ENCODE measurements around the gene BCL11A. TPM values are rescaled to one million over a fixed set of nuclear protein-coding genes. Genes with fewer than 3 reads are reported as not detected.

The BCL11A gene
- total and polyA plus RNA-seq, 2 experiments from 2014 or later, result 57.5 to 77.6 TPM

GRCh38 chr2:60470340-60470739 lies 83.1 kb downstream of the BCL11A start:
- H3K36me3 Mint-ChIP-seq (ENCODE audit: low read depth), result peaks cover 23% of the 10 kb centered on the region
- no peak overlapping the region for H3K27ac Mint-ChIP-seq
- Histone ChIP-seq H3K27ac (ENCODE audit: low read depth) (no peak overlapping the region), H3K4me1 (ENCODE audit: insufficient read depth) (peaks cover 68% of the 10 kb centered on the region), H3K36me3 (ENCODE audit: insufficient read depth) (no peaks in the 10 kb centered on the region), H3K4me3 (no peak overlapping the region), H2AFZ (no peak overlapping the region), H4K20me1 (replicated peaks; ENCODE audit: insufficient read depth) (peaks cover 23% of the 10 kb centered on the region), H3K4me2 (peak overlapping the region; percentile 55), H3K9me2 (ENCODE audit: insufficient read depth) (no peaks in the 10 kb centered on the region), H3K27me3 (ENCODE audit: insufficient read depth) (no peaks in the 10 kb centered on the region), H3F3A (replicated peaks; ENCODE audit: low read depth) (no peaks in the 10 kb centered on the region), H3K79me2 (replicated peaks; ENCODE audit: insufficient read depth) (peaks cover 79% of the 10 kb centered on the region)
- H3K27me3 Mint-ChIP-seq (ENCODE audit: insufficient read depth, low read depth, poor library complexity), result peaks cover 4% of the 10 kb centered on the region
- peak; percentile 50 for ATAC-seq
- H3K4me3 Mint-ChIP-seq, result no peak overlapping the region
- no peaks in the 10 kb centered on the region; the same call in 2 of the 3 replicates for H3K9me3 Mint-ChIP-seq
- H3K4me1 Mint-ChIP-seq, result peaks cover 74% of the 10 kb centered on the region
- TF ChIP-seq NANOG (IDR thresholded peaks at IDR 0.05; ENCODE audit: borderline replicate concordance), result no peak
- no peak for TF ChIP-seq REST (IDR thresholded peaks at IDR 0.05; ENCODE audit: unreplicated experiment)
- TF ChIP-seq EZH2 (IDR thresholded peaks at IDR 0.05; ENCODE audit: low read depth, unreplicated experiment), result no peak
- TF ChIP-seq EZH2phosphoT487 (IDR thresholded peaks at IDR 0.05; ENCODE audit: unreplicated experiment), result no peak
- no peak for TF ChIP-seq POLR2AphosphoS5 (IDR thresholded peaks at IDR 0.05; ENCODE audit: low read depth)
- no peak for TF ChIP-seq CTCF (conservative IDR thresholded peaks at IDR 0.05; ENCODE audit: low read depth in 2 of 2)
- no peak for TF ChIP-seq ZNF114 (CRISPR knock-in tag; IDR thresholded peaks at IDR 0.05)
- TF ChIP-seq CREB1 (CRISPR knock-in tag; IDR thresholded peaks at IDR 0.05; ENCODE audit: low read depth), result no peak
- no peak for TF ChIP-seq STAT1 (IDR thresholded peaks at IDR 0.05; ENCODE audit: unreplicated experiment)
- TF ChIP-seq ETS1 (IDR thresholded peaks at IDR 0.05), result no peak
- TF ChIP-seq JUNB (IDR thresholded peaks at IDR 0.05; ENCODE audit: unreplicated experiment), result no peak
- TF ChIP-seq, protein P1, sequence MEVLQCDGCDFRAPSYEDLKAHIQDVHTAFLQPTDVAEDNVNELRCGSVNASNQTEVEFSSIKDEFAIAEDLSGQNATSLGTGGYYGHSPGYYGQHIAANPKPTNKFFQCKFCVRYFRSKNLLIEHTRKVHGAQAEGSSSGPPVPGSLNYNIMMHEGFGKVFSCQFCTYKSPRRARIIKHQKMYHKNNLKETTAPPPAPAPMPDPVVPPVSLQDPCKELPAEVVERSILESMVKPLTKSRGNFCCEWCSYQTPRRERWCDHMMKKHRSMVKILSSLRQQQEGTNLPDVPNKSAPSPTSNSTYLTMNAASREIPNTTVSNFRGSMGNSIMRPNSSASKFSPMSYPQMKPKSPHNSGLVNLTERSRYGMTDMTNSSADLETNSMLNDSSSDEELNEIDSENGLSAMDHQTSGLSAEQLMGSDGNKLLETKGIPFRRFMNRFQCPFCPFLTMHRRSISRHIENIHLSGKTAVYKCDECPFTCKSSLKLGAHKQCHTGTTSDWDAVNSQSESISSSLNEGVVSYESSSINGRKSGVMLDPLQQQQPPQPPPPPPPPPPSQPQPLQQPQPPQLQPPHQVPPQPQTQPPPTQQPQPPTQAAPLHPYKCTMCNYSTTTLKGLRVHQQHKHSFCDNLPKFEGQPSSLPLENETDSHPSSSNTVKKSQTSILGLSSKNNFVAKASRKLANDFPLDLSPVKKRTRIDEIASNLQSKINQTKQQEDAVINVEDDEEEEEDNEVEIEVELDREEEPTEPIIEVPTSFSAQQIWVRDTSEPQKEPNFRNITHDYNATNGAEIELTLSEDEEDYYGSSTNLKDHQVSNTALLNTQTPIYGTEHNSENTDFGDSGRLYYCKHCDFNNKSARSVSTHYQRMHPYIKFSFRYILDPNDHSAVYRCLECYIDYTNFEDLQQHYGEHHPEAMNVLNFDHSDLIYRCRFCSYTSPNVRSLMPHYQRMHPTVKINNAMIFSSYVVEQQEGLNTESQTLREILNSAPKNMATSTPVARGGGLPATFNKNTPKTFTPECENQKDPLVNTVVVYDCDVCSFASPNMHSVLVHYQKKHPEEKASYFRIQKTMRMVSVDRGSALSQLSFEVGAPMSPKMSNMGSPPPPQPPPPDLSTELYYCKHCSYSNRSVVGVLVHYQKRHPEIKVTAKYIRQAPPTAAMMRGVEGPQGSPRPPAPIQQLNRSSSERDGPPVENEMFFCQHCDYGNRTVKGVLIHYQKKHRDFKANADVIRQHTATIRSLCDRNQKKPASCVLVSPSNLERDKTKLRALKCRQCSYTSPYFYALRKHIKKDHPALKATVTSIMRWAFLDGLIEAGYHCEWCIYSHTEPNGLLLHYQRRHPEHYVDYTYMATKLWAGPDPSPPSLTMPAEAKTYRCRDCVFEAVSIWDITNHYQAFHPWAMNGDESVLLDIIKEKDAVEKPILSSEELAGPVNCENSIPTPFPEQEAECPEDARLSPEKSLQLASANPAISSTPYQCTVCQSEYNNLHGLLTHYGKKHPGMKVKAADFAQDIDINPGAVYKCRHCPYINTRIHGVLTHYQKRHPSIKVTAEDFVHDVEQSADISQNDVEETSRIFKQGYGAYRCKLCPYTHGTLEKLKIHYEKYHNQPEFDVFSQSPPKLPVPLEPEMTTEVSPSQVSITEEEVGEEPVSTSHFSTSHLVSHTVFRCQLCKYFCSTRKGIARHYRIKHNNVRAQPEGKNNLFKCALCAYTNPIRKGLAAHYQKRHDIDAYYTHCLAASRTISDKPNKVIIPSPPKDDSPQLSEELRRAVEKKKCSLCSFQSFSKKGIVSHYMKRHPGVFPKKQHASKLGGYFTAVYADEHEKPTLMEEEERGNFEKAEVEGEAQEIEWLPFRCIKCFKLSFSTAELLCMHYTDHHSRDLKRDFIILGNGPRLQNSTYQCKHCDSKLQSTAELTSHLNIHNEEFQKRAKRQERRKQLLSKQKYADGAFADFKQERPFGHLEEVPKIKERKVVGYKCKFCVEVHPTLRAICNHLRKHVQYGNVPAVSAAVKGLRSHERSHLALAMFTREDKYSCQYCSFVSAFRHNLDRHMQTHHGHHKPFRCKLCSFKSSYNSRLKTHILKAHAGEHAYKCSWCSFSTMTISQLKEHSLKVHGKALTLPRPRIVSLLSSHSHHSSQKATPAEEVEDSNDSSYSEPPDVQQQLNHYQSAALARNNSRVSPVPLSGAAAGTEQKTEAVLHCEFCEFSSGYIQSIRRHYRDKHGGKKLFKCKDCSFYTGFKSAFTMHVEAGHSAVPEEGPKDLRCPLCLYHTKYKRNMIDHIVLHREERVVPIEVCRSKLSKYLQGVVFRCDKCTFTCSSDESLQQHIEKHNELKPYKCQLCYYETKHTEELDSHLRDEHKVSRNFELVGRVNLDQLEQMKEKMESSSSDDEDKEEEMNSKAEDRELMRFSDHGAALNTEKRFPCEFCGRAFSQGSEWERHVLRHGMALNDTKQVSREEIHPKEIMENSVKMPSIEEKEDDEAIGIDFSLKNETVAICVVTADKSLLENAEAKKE (CRISPR knock-in tag; IDR thresholded peaks at IDR 0.05), result no peak
- no peak for TF ChIP-seq ZNF331 (CRISPR knock-in tag; IDR thresholded peaks at IDR 0.05; ENCODE audit: low read depth)
- DNase-seq (ENCODE audit: low spot score), result no peak

Measured in GM23338 (cell line).